Measurements from ENCODE around the gene ZC3H7B. TPM values are rescaled to one million over a fixed set of nuclear protein-coding genes. Genes with fewer than 3 reads are reported as not detected.
A peak's percentile ranks its signal among the peaks of the same experiment; 100 is the strongest.

ZC3H7B gene
- total and polyA plus RNA-seq, 12 donors: 21.4 to 51.5 (median 36.0) TPM

- Histone ChIP-seq H3K27ac (no peak overlapping the region), H3K4me1 (peaks cover 0 to 5% (median 0%) of the 10 kb centered on the region in 9 donors), H3K36me3 (peaks cover 0 to 86% (median 30%) of the 10 kb centered on the region in 9 donors), H3K27me3 (no peaks in the 10 kb centered on the region), H3K9me3 (no peaks in the 10 kb centered on the region), H3K4me3 (no peak overlapping the region)
- DNase-seq (no peak), ATAC-seq (peak in 1 of 8 donors; percentile 23)
- intact Hi-C loops (cut with DNase I): no loop called here
- no peak for TF ChIP-seq CTCF (IDR thresholded peaks at IDR 0.05)
- 50 to 65% methylated on average over 11 of the region's 11 CpGs for WGBS, 2 donors
Observed at GRCh38 chr22:41340357-41340756, 39.0 kb downstream of the ZC3H7B start.

- intact Hi-C loops (cut with DNase I): no loop called here
- no peaks in the 10 kb centered on the region for H3K9me3 ChIP-seq
- ATAC-seq (no peak), DNase-seq (no peak)
- no peak for TF ChIP-seq CTCF (IDR thresholded peaks at IDR 0.05)
- peaks cover 0 to 3% (median 0%) of the 10 kb centered on the region in 9 donors for H3K4me1 ChIP-seq
- no peak overlapping the region for H3K27ac ChIP-seq
- peaks cover 0 to 86% (median 37%) of the 10 kb centered on the region in 9 donors for H3K36me3 ChIP-seq
- 93% methylated on average over 8 of the region's 8 CpGs for WGBS, 2 donors
- H3K4me3 ChIP-seq: no peak overlapping the region
- H3K27me3 ChIP-seq: no peaks in the 10 kb centered on the region
Observed at GRCh38 chr22:41341012-41341411, 39.7 kb downstream of the ZC3H7B start.

- DNase-seq (no peak), ATAC-seq (no peak)
- no peak overlapping the region for H3K4me3 ChIP-seq
- H3K27ac ChIP-seq: no peak overlapping the region
- TF ChIP-seq CTCF (IDR thresholded peaks at IDR 0.05): no peak
- H3K27me3 ChIP-seq: no peaks in the 10 kb centered on the region
- intact Hi-C loops (cut with DNase I): no loop called here
- no peaks in the 10 kb centered on the region for H3K9me3 ChIP-seq
- peaks cover 0 to 3% (median 0%) of the 10 kb centered on the region in 9 donors for H3K4me1 ChIP-seq
- WGBS, 2 donors: 92 to 94% methylated on average over 3 of the region's 3 CpGs
- H3K36me3 ChIP-seq: peaks cover 0 to 93% (median 44%) of the 10 kb centered on the region in 9 donors
Observed at GRCh38 chr22:41341990-41342389, 40.7 kb downstream of the ZC3H7B start.

- Histone ChIP-seq H3K4me3 (no peak overlapping the region), H3K9me3 (no peaks in the 10 kb centered on the region), H3K27ac (no peak overlapping the region), H3K4me1 (peaks cover 0 to 11% (median 3%) of the 10 kb centered on the region in 9 donors), H3K27me3 (no peaks in the 10 kb centered on the region), H3K36me3 (peaks cover 5 to 100% (median 50%) of the 10 kb centered on the region in 9 donors)
- DNase-seq (no peak), ATAC-seq (no peak)
- 90 to 92% methylated on average over 18 of the region's 18 CpGs for WGBS, 2 donors
- intact Hi-C loops (cut with DNase I): no loop called here
- no peak for TF ChIP-seq CTCF (IDR thresholded peaks at IDR 0.05)
Observed at GRCh38 chr22:41343300-41343699, 42.0 kb downstream of the ZC3H7B start.
